NB4 (cell line): ENCODE results near the gene KIT.

Experiments used
- POLR2A ChIP-seq: IDR thresholded peaks from 2 replicates; pipeline ENCODE4 v1.6.1; 2011; ENCODE audit warnings: mild to moderate bottlenecking; ENCODE audit not compliant: insufficient read length; ENCODE audit errors: extremely low read depth
- TF ChIP-seq, protein P1 (sequence below): IDR thresholded peaks from one replicate; pipeline ENCODE4 v1.5.1; 2012; ENCODE audit warnings: low read depth, low read length

GRCh38 chr4:54609310-54609709 is 48.4 kb upstream of the KIT start:
- TF ChIP-seq, protein P1, sequence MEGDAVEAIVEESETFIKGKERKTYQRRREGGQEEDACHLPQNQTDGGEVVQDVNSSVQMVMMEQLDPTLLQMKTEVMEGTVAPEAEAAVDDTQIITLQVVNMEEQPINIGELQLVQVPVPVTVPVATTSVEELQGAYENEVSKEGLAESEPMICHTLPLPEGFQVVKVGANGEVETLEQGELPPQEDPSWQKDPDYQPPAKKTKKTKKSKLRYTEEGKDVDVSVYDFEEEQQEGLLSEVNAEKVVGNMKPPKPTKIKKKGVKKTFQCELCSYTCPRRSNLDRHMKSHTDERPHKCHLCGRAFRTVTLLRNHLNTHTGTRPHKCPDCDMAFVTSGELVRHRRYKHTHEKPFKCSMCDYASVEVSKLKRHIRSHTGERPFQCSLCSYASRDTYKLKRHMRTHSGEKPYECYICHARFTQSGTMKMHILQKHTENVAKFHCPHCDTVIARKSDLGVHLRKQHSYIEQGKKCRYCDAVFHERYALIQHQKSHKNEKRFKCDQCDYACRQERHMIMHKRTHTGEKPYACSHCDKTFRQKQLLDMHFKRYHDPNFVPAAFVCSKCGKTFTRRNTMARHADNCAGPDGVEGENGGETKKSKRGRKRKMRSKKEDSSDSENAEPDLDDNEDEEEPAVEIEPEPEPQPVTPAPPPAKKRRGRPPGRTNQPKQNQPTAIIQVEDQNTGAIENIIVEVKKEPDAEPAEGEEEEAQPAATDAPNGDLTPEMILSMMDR, result no peak
- TF ChIP-seq POLR2A, result no peak
